ENCODE data around the gene DPH6. TPM values are rescaled to one million over a fixed set of nuclear protein-coding genes. Genes with fewer than 3 reads are reported as not detected.

The DPH6 gene
- total and polyA plus RNA-seq, 4 donors, result 3.4 to 14.3 (median 10.4) TPM

DNA sequence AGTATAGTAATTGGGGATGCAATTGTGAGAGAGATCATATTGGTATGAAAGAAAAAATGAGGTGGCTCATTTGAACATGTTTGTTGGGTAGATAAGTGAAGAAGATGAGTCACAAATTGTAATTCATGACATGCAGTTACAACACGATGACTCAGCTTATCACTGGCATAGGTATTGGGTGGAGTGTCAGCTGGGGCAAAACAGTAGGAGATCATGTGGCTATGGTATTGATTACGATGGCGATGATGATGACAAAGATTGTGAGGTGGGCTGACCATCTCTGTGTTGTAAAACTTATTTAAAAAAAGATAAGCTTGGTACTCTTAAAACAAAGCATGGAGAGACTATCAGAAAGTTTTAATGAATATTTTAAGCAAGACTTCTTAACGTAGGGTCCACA, 11.6 kb upstream of the DPH6 start:
- Histone ChIP-seq H3K27me3 (ENCODE audit: control insufficient read depth in 4 of 4, insufficient read depth in 4 of 4, low read length in 3 of 4) (no peaks in the 10 kb centered on the region), H3K27ac (ENCODE audit: low read depth in 1 of 2, low read length in 2 of 2) (no peak overlapping the region), H3K4me3 (ENCODE audit: low read depth in 1 of 3, low read length in 3 of 3) (no peak overlapping the region), H3K9ac (ENCODE audit: low read depth in 1 of 2, low read length in 2 of 2) (no peak overlapping the region), H3K9me3 (ENCODE audit: control insufficient read depth in 4 of 4, low read length in 3 of 4) (no peaks in the 10 kb centered on the region), H3K36me3 (ENCODE audit: control insufficient read depth in 4 of 4, insufficient read depth in 3 of 4, low read depth in 1 of 4, low read length in 3 of 4) (no peaks in the 10 kb centered on the region), H3K4me1 (ENCODE audit: control insufficient read depth in 4 of 4, insufficient read depth in 4 of 4, low read length in 3 of 4) (peaks cover 0 to 4% (median 1%) of the 10 kb centered on the region in 4 donors)
- DNase-seq (ENCODE audit: low spot score), result no peak
- no peak for TF ChIP-seq RXRA (IDR thresholded peaks at IDR 0.05)
- no peak for TF ChIP-seq HNF4G (IDR thresholded peaks at IDR 0.05)
- TF ChIP-seq HNF4A (conservative IDR thresholded peaks at IDR 0.05), result no peak
- TF ChIP-seq SP1 (IDR thresholded peaks at IDR 0.05), result no peak
- TF ChIP-seq YY1 (IDR thresholded peaks at IDR 0.05), result no peak
- TF ChIP-seq EGR1 (IDR thresholded peaks at IDR 0.05; ENCODE audit: low read depth in 2 of 2), result no peak
- no peak for TF ChIP-seq NR2F2 (IDR thresholded peaks at IDR 0.05)
- TF ChIP-seq MAX (IDR thresholded peaks at IDR 0.05), result no peak
- TF ChIP-seq GABPA (IDR thresholded peaks at IDR 0.05 in 1 of 2, conservative IDR thresholded peaks at IDR 0.05 in 1 of 2), result no peak
- no peak for TF ChIP-seq FOXA1 (IDR thresholded peaks at IDR 0.05)
- TF ChIP-seq CTCF (IDR thresholded peaks at IDR 0.05; ENCODE audit: low read depth, low read length, missing input control), result no peak
- no peak for TF ChIP-seq FOXA2 (IDR thresholded peaks at IDR 0.05)
- TF ChIP-seq, protein P1, sequence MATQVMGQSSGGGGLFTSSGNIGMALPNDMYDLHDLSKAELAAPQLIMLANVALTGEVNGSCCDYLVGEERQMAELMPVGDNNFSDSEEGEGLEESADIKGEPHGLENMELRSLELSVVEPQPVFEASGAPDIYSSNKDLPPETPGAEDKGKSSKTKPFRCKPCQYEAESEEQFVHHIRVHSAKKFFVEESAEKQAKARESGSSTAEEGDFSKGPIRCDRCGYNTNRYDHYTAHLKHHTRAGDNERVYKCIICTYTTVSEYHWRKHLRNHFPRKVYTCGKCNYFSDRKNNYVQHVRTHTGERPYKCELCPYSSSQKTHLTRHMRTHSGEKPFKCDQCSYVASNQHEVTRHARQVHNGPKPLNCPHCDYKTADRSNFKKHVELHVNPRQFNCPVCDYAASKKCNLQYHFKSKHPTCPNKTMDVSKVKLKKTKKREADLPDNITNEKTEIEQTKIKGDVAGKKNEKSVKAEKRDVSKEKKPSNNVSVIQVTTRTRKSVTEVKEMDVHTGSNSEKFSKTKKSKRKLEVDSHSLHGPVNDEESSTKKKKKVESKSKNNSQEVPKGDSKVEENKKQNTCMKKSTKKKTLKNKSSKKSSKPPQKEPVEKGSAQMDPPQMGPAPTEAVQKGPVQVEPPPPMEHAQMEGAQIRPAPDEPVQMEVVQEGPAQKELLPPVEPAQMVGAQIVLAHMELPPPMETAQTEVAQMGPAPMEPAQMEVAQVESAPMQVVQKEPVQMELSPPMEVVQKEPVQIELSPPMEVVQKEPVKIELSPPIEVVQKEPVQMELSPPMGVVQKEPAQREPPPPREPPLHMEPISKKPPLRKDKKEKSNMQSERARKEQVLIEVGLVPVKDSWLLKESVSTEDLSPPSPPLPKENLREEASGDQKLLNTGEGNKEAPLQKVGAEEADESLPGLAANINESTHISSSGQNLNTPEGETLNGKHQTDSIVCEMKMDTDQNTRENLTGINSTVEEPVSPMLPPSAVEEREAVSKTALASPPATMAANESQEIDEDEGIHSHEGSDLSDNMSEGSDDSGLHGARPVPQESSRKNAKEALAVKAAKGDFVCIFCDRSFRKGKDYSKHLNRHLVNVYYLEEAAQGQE (IDR thresholded peaks at IDR 0.05), result no peak
- no peak for TF ChIP-seq RAD21 (IDR thresholded peaks at IDR 0.05)
- no peak for TF ChIP-seq TAF1 (conservative IDR thresholded peaks at IDR 0.05)
- no peak for TF ChIP-seq JUND (IDR thresholded peaks at IDR 0.05)
- TF ChIP-seq ZBTB33 (IDR thresholded peaks at IDR 0.05), result no peak
- TF ChIP-seq, protein P2, sequence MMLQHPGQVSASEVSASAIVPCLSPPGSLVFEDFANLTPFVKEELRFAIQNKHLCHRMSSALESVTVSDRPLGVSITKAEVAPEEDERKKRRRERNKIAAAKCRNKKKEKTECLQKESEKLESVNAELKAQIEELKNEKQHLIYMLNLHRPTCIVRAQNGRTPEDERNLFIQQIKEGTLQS (IDR thresholded peaks at IDR 0.05), result no peak
- WGBS, result 94% methylated on average over 4 of the region's 4 CpGs
